GM03348 (cell line): ENCODE data around the gene NDUFAF4.
"Not testable (repeated sequence)": the region's sequence is repeated elsewhere in the genome, so short reads cannot be mapped to it uniquely, and the experiment has no call there.

Experiments
- DNase-seq: peaks from one replicate; pipeline ENCODE4 v3.0.0; 2012; ENCODE audit warnings: low spot score

NDUFAF4 gene

DNA sequence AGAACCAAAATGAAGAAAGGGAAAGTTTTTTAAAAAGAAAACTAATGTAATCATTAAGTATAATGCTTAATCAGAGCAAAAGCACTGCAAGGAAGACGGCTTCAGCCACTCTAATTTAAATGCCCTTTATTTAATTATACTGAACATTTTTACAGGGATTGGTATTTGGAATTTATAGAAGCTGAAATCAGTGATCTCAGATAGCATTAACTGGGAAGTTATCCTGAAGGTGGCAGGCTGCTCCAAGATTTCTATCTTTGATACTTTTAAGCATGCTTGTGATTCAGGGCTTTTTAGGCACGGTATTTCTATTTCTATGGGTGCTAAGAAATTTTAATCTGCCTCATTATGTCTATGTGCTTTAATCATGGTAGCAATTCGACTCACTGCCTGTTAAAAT is 1.3 kb upstream of the NDUFAF4 start:
- peak; percentile 54 for DNase-seq

DNA sequence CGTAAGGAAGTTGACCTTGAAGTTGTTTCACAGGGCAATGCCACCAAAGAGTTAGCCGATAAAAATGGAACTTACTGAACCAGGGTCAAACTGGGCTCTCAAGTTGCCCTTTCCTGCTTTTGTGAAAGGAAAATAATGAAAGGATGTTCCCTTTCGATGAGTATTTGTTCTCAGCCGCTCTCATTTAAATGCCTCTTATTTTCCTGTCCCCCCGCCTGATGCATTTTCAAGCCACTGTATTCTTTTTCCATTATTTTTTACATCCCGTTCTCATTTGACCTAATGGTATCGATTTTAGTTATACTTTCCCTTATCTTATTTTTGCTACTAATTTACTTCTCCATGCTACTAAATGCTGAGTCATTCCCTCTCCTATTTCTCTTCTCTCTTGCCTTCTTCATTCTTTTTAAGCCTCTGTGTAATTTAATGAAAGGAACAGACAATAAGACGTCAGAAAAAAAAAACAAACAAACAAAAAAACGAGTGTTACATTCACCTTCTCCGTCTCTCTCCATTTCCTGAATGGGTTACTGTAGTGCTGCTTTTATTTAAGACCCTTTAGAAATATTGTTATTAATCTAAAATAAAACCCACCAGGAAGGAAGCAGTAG is 655 bp upstream of the NDUFAF4 start:
- DNase-seq: no peak

DNA sequence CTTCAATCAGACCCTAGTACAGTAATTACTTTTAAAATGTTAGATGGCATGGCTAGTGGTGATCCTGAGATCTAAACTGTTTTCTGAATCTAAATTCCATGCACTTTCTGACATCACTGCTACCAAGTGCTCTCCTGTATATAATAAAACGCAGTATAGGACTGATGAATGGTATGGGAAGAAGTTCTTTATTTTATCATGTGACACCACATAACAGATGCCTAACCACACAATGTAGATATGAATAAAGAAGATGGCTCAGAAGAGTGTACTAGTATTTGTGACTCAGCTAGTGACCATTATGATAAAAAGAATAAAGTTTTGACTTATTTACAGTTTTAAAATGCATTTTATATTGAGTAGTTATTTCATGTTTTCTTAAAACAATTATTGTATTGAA is 8.5 kb downstream of the NDUFAF4 start:
- DNase-seq: no peak

DNA sequence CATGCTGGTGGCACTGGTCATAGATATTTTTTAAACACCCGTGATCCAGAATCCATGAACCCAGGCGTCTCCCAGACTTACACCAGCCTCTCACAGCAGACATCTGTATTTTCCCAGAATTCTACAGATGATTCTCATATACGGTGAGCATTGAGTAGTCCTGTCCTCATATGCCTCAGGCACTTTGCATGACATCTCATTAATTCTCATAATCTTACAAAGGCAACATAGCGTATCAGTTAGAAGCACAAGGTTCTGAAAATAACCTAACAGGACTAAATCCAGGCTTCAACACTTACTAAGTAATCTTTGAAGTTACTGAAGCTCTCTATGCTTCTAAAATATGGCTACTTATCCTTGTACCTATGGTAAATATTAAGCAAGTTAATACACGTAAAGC is 8.9 kb downstream of the NDUFAF4 start:
- DNase-seq: no peak

DNA sequence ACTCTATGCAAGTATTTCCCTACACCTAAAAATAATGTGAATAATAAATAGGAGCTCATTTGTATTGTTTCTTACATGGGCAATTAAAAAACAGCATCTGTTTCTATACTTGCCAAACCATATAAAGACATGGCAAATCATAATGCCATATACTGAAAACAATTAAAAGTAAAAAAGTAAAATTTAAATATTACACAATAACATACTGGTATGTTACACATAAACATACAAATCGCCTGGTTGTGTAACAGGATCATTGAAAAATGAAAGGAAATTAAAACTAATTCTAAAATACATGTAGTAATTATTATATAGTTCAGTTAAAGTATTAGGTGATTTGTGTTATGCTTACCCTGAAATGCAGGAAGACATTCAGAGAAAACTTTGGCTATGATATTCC is 11.2 kb downstream of the NDUFAF4 start:
- no peak for DNase-seq

DNA sequence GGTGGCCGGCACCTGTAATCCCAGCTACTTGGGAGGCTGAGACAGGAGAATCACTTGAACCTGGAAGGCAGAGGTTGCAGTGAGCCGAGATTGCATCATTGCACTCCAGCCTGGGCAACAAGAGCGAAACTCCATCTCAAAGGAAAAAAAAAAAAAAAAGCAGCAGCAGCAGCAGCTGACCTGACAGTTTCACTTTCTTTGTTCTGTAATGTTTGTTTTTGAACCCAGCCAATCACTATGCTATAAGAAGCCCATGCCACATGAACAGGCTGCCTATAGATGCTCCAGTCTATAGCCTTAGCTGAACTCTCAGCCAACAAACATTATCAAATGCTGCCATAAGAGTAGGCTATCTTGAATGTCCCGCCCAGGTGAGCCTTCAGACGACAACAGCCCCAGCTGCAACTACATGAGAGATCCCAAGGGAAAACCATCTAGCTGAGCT is 12.5 kb downstream of the NDUFAF4 start:
- not testable (repeated sequence) for DNase-seq

DNA sequence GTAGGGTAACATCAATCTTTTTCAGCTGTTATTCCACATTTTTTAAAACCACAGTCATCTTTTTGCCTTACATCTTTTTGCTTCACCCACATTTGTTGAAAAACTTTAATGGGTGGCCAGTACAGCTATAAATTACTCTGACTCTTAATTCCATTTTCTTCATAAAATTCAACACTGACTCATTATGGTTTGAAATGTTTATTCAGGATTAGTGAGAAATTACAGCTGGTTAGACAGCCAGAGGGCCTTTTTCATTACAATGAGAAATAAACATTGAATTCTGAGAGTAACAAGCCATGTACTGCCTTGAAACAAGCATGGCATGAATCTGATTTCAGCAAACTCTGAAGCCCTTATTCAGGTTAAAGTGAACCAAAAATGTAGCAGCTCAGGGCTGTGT is 19.5 kb downstream of the NDUFAF4 start:
- no peak for DNase-seq

DNA sequence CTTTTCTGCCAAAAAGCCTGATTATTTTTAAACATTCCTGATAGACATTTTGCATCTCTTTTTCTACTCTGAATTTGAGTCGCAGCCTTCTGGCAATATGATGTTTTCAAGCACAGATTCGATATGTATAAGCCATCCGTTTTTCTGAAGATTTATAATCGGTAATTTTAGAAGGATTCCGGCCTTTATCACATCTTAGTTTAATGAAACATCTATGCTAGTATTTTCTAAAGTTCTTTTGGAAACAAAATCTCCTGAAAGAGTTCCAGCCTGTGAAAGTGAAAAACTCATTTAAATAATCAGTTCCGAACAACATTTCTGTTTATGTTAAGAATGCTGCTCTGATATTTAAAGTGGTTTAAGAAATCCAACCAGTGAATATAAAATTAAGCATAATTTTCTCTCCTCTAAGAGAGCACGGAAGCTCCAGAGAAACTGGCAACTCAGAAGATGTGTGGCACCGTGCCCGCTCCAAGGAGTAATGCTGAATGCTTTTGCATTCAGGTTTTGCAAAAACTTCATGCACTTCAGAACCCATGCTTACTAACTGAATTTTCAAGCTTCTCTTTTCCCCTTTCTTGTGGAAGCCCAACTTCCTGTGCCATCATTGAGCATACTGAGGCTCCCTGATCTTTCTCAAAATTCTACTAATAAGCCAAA is 20.7 kb downstream of the NDUFAF4 start:
- DNase-seq: no peak

DNA sequence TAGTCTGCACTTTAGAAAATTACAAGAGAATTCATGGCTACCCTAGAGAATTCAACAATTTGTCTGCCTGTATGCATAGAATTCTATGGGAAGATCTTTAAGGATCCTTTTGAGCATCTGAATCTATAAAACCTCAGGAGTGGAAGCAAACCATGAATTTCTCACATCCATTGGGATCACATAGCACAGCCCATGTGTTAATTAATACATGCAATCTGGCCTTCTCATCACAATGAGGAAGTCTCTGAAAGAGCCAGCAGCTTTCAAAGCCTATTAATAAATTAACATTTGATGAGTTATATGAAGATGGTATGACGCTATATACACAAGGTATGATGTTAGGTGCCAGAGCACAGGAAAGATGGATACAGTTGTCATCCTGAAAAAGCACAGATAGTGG is 24.7 kb downstream of the NDUFAF4 start:
- no peak for DNase-seq

DNA sequence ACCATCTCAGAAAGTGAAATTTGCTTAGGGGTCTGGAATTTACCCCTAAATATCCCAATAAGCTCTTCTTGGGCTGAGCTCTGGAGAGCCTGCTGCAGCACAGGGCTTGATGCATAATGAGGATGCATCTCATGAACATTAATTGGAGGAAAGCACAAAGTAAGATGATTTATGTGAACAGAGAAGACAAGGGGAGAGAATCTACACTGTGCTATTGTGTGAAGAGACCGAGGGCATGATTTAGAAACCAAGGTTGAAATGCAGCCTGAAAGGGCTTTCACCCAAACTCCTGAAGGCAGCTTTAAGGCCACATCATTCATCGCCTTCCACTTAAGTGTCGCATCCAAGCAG is 32.7 kb downstream of the NDUFAF4 start:
- DNase-seq: no peak

DNA sequence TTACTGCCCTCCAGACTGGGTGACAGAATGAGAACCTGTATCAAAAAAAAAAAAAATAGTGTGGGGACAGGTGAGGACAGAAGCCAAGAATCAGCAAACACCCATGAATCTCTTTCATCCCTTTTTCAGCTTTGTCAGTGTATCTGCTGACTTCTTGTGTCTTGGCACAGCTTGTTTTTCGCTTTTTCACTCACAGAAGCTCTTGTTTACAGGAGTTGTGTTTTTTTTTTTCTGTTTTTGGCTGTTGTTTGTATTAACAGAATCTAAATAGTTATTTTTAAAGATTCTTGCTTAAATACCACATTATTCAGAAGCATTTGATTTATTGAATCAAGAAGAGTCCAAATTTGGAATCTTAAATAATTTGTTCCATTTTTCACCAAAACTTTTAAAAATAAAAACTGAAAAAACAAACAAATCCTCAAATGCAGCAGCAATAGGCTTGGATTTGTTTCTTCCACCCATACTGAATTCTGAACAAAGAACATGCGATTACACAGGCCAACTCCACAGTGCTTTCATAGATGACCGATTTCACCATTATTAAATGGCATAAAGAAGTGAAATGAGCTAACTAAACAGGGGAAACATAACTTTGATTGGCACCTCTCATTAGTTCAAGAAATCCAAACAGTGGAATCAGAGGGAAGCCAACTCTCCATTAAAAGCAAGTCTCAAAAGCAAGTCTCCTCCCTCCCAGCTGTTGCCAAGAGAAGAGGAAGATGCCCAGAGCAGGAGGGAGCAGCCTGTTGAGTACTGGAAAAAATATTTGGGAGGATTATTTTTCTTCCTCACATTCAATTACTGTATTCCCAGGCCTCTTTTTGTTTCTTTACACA is 33.3 kb downstream of the NDUFAF4 start:
- no peak for DNase-seq

DNA sequence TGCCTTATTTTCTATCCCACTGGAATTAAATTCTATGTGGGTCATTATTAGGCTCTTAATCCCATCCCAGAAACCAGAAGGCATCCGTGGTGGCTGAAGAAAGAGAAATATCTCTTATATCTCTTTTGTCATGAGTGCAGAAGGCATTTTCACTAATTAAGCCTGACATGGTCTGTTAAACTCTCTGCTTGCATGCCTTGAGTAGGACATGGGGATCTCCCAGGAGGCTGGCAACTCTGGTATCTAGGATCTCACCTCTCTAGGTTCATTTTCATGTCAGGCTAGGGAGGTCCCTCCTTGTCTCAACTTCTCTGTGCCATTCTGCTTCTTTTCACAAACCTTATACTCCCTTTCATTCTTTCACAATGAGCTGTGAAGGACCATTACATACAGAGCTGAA is 35.1 kb downstream of the NDUFAF4 start:
- DNase-seq: no peak

DNA sequence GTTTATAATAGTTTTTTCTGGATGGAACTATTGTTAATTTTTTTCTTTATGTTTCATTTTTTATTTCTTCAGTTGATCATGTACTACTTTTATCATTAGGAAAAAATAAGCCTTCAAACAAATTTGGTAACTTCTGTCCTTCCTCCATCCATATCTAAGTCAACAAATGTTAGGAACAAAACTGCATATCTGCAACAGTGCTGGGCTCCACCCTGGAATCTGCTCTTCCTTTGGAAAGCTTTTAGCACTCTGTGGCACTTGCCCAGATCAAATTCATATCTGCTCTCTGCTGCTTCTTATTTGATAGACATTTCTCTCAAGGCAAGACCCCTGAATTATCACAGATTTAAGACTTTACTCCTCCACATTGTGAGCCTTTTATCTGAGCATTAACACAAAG is 36.1 kb downstream of the NDUFAF4 start:
- DNase-seq: no peak

DNA sequence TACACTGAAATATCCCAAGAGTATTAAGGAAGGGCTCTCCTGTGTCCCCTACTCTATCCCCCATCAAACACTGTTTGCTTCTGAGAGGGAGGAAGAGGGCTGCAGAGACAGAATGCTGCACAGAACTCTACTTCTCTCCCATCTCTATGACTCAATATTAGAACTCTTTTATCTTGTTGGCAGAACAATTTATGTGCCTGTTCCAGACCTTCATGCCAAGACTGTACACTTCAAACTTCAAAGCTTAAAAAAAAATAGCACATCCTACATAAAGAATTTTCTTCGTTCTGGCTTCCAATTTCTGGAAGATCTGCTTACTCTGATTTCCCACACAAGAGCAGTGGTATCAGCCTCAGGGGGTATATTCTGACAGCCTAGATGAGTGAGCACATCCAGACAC is 40.8 kb downstream of the NDUFAF4 start:
- no peak for DNase-seq

DNA sequence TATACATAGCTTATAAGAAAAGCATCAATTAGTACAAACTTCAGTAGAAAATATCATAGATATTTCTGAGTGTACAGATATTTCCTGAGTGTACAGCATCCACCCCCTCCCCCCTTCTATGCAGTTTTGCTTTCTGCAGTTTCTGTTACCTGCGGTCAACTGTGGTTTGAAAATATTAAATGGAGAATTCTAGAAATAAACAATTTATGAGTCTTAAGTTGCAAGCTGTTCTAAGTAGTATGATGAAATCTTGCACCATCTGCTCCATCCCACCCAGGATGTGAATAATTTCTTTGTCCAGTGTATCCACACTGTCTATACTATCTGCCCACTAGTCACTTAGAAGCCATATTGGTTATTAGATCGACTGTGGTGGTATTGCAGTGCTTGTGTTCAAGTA is 44.6 kb downstream of the NDUFAF4 start:
- DNase-seq: no peak

DNA sequence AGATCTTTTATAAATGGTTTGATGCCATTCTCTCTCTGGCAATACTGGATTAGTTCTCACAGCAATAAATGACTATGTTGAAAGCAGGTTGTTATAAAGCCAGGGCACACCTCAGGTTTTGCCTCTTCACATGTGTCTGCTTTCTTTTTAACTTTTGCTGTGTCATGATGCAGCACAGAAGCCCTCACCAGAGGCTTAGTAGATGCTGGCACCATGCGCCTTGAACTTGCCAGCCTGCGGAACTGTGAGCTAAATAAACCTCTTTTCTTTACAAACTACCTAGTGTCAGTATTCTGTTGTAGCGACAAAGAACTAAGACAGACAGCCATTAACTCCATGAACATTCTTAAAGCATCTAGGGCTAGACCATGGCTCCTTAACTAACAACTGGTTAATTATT is 45.1 kb downstream of the NDUFAF4 start:
- DNase-seq: no peak

DNA sequence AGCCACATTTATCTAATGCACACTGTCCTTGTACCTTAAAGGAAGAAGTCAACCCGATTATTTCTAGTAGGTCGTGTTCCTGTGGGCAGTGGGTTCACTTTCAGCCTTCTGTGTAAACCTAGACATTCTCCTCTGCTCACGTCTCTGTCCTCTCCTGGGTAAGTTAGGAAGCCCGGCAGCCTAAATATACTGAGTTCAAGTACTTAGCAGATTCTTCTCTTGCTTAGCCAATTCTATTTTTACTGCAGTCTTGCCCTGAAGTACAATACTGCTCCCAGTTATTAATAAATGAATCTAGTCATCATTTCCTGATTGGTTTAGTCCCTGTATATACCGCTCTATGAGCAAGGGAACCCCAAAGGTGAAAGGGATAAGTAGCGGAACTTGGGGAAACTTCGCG is 45.8 kb downstream of the NDUFAF4 start:
- no peak for DNase-seq

DNA sequence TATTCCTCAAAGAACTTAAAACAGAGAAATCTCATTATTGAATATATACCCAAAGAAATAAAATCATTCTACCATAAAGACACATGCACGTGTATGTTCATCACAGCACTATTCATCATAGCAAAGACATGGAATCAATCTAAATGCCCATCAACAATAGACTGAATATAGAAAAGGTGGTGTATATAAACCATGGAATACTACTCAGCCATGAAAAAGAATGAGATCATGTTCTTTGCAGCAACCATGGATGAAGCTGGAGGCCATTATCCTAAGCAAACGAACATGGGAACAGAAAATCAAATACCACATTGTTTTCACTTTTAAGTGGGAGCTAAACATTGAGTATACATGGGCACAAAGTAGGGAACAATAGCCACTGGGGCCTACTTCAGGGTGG is 48.1 kb downstream of the NDUFAF4 start:
- DNase-seq: no peak

DNA sequence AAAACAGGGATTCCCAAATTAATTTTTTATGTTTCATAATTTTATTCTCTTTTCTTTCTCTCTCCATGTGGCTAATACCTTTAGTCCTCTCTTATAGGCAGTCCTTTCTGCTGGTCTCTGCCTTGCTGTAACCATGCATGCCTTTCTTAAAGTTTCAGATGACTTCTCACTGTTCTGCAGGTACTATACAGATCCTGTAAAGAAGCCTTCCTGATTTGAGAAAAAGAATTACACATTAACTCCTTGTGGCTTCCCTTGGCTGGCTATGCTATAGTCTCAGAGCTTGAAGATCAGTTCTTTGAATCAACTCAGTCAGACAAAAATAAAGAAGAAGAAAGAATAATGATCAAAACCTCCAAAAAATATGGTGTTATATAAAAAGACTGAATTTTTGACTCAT is 53.2 kb downstream of the NDUFAF4 start:
- no peak for DNase-seq

DNA sequence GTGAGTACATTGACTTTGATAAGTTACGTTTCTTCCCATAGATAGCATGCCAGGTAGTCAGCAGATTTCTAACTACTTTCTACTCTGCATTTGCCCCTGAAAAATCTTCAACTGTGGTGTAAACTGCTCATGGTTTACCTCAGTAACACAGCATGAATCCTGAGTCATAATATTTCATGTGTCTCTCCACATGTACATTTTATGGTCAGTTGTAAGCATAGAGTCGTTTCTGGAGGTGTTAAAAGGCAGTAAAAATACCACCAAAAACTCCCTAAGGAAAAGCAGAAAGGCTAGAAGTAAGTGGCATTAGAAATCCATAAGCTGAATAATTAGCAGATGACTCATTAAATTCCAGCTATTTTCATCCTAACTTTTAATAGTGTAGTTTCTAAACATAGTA is 56.3 kb downstream of the NDUFAF4 start:
- no peak for DNase-seq
